H1 (cell line): Measurements from ENCODE around the gene SH3RF3. TPM values are rescaled to one million over a fixed set of nuclear protein-coding genes. Genes with fewer than 3 reads are reported as not detected.

Source experiments
- EP300 ChIP-seq, 2 experiments: IDR thresholded peaks; 1 replicate in 1 of 2; 2 replicates in 1 of 2; pipeline ENCODE4 v1.6.1; 2011 to 2012; ENCODE audit warnings: low read depth in 2 of 2, low read length in 2 of 2, mild to moderate bottlenecking in 2 of 2, borderline replicate concordance in 1 of 2, inconsistent platforms in 1 of 2, moderate library complexity in 1 of 2
- HDAC2 ChIP-seq, 2 experiments: fragments of 300-600 bp in 1 of 2; sonication (generic) in 1 of 2; IDR thresholded peaks; 2 replicates each; pipeline ENCODE4 v1.6.1; 2011 to 2012; ENCODE audit warnings: low read depth in 2 of 2, low read length in 2 of 2, mild to moderate bottlenecking in 2 of 2, moderate library complexity in 2 of 2, borderline replicate concordance in 1 of 2, inconsistent platforms in 1 of 2
- MAFK ChIP-seq: IDR thresholded peaks from 2 replicates; pipeline ENCODE4 v1.6.1; 2012; ENCODE audit warnings: low read depth, mild to moderate bottlenecking, improper control_type of control experiment, low read length
- POLR2A ChIP-seq, 2 experiments: IDR thresholded peaks; 1 replicate in 1 of 2; 2 replicates in 1 of 2; pipeline ENCODE4 v1.6.1; 2011; ENCODE audit warnings: low read depth in 2 of 2, low read length in 2 of 2, mild to moderate bottlenecking in 2 of 2; ENCODE audit errors: control extremely low read depth in 1 of 2
- SP2 ChIP-seq: IDR thresholded peaks from 2 replicates; pipeline ENCODE4 v1.6.1; 2012; ENCODE audit warnings: mild to moderate bottlenecking, low read length, inconsistent platforms
- SRF ChIP-seq: IDR thresholded peaks from 2 replicates; pipeline ENCODE4 v1.6.1; 2011; ENCODE audit warnings: mild to moderate bottlenecking, low read depth, low read length, moderate library complexity
- TCF12 ChIP-seq: IDR thresholded peaks from 2 replicates; pipeline ENCODE4 v1.6.1; 2011; ENCODE audit warnings: low read depth, mild to moderate bottlenecking, low read length
- polyA plus RNA-seq, 7 experiments: library from polyadenylated mRNA; depleted of rRNA in 3 of 7; stranded (reverse) in 5 of 7; unstranded in 2 of 7; fragments of >200 nt in 5 of 7; fragments of 200-250 nt in 2 of 7; gene quantifications; 1 replicate in 5 of 7; 2 replicates in 1 of 7; 4 replicates in 1 of 7; pipeline versions ENCODE4 v1.2.1 to v1.2.3, GENCODE V29; 2011 to 2013; ENCODE audit warnings: missing spikeins in 2 of 7, mixed read lengths in 2 of 7
- total RNA-seq: library from RNA; stranded (reverse); fragmentation: NEBNext Ultra II Directional; extraction: Animal tissue kit (Norgen Biotek cat#: 25700); gene quantifications from 2 replicates; pipeline ENCODE4 v1.2.1, GENCODE V29; 2021
- TF ChIP-seq, protein P1 (sequence below): fragments of 300-600 bp; sonication (generic); IDR thresholded peaks from 2 replicates; pipeline ENCODE4 v1.7.1; 2012; ENCODE audit warnings: low read length, moderate library complexity, mild to moderate bottlenecking, inconsistent platforms; ENCODE audit not compliant: insufficient replicate concordance

The SH3RF3 gene
- total and polyA plus RNA-seq, 2 of the 8 experiments (the other 6 are each of a cell fraction or from before 2014, with no cell fraction given) = 0.11 to 0.65 TPM

- TF ChIP-seq, protein P1, sequence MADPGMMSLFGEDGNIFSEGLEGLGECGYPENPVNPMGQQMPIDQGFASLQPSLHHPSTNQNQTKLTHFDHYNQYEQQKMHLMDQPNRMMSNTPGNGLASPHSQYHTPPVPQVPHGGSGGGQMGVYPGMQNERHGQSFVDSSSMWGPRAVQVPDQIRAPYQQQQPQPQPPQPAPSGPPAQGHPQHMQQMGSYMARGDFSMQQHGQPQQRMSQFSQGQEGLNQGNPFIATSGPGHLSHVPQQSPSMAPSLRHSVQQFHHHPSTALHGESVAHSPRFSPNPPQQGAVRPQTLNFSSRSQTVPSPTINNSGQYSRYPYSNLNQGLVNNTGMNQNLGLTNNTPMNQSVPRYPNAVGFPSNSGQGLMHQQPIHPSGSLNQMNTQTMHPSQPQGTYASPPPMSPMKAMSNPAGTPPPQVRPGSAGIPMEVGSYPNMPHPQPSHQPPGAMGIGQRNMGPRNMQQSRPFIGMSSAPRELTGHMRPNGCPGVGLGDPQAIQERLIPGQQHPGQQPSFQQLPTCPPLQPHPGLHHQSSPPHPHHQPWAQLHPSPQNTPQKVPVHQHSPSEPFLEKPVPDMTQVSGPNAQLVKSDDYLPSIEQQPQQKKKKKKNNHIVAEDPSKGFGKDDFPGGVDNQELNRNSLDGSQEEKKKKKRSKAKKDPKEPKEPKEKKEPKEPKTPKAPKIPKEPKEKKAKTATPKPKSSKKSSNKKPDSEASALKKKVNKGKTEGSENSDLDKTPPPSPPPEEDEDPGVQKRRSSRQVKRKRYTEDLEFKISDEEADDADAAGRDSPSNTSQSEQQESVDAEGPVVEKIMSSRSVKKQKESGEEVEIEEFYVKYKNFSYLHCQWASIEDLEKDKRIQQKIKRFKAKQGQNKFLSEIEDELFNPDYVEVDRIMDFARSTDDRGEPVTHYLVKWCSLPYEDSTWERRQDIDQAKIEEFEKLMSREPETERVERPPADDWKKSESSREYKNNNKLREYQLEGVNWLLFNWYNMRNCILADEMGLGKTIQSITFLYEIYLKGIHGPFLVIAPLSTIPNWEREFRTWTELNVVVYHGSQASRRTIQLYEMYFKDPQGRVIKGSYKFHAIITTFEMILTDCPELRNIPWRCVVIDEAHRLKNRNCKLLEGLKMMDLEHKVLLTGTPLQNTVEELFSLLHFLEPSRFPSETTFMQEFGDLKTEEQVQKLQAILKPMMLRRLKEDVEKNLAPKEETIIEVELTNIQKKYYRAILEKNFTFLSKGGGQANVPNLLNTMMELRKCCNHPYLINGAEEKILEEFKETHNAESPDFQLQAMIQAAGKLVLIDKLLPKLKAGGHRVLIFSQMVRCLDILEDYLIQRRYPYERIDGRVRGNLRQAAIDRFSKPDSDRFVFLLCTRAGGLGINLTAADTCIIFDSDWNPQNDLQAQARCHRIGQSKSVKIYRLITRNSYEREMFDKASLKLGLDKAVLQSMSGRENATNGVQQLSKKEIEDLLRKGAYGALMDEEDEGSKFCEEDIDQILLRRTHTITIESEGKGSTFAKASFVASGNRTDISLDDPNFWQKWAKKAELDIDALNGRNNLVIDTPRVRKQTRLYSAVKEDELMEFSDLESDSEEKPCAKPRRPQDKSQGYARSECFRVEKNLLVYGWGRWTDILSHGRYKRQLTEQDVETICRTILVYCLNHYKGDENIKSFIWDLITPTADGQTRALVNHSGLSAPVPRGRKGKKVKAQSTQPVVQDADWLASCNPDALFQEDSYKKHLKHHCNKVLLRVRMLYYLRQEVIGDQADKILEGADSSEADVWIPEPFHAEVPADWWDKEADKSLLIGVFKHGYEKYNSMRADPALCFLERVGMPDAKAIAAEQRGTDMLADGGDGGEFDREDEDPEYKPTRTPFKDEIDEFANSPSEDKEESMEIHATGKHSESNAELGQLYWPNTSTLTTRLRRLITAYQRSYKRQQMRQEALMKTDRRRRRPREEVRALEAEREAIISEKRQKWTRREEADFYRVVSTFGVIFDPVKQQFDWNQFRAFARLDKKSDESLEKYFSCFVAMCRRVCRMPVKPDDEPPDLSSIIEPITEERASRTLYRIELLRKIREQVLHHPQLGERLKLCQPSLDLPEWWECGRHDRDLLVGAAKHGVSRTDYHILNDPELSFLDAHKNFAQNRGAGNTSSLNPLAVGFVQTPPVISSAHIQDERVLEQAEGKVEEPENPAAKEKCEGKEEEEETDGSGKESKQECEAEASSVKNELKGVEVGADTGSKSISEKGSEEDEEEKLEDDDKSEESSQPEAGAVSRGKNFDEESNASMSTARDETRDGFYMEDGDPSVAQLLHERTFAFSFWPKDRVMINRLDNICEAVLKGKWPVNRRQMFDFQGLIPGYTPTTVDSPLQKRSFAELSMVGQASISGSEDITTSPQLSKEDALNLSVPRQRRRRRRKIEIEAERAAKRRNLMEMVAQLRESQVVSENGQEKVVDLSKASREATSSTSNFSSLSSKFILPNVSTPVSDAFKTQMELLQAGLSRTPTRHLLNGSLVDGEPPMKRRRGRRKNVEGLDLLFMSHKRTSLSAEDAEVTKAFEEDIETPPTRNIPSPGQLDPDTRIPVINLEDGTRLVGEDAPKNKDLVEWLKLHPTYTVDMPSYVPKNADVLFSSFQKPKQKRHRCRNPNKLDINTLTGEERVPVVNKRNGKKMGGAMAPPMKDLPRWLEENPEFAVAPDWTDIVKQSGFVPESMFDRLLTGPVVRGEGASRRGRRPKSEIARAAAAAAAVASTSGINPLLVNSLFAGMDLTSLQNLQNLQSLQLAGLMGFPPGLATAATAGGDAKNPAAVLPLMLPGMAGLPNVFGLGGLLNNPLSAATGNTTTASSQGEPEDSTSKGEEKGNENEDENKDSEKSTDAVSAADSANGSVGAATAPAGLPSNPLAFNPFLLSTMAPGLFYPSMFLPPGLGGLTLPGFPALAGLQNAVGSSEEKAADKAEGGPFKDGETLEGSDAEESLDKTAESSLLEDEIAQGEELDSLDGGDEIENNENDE = no peak
- TF ChIP-seq SRF = no peak
- TF ChIP-seq HDAC2 (IDR thresholded peaks at IDR 0.05; ENCODE audit: borderline replicate concordance in 1 of 2, low read depth in 2 of 2, low read length in 2 of 2) = no peak
- TF ChIP-seq EP300 (IDR thresholded peaks at IDR 0.05; ENCODE audit: borderline replicate concordance in 1 of 2, low read depth in 2 of 2, low read length in 2 of 2) = no peak
- no peak for TF ChIP-seq POLR2A (IDR thresholded peaks at IDR 0.05; ENCODE audit: control extremely low read depth in 1 of 2, low read depth in 2 of 2, low read length in 2 of 2)
- TF ChIP-seq TCF12 = no peak
- TF ChIP-seq SP2 = no peak
- TF ChIP-seq MAFK = no peak
Observed at GRCh38 chr2:109466674-109467575, 337.9 kb downstream of the SH3RF3 start (continued).
